GM18520 (cell line): ENCODE results near the gene DNAJB12.
"Not testable (repeated sequence)": the region's sequence is repeated elsewhere in the genome, so short reads cannot be mapped to it uniquely, and the experiment has no call there.

Experiments used
- ATAC-seq: cut with Tn5 transposase; IDR thresholded peaks from one replicate; pipeline ENCODE4 v1.9.1; 2021; ENCODE audit not compliant: unreplicated experiment

Gene DNAJB12

GRCh38 chr10:72332423-72333111 lies 22.2 kb downstream of the DNAJB12 start:
- ATAC-seq: no peak

- ATAC-seq: peak; percentile 58
Observed at GRCh38 chr10:72331575-72332422, 22.9 kb downstream of the DNAJB12 start.

- no peak for ATAC-seq
Observed at GRCh38 chr10:72330069-72330426, 24.7 kb downstream of the DNAJB12 start.

- no peak for ATAC-seq
Observed at GRCh38 chr10:72329290-72330068, 25.2 kb downstream of the DNAJB12 start.

GRCh38 chr10:72328829-72329204 lies 25.9 kb downstream of the DNAJB12 start:
- no peak for ATAC-seq

GRCh38 chr10:72328045-72328828 lies 26.5 kb downstream of the DNAJB12 start:
- no peak for ATAC-seq

GRCh38 chr10:72326665-72327603 lies 27.8 kb downstream of the DNAJB12 start:
- not testable (repeated sequence) for ATAC-seq

GRCh38 chr10:72325243-72326175 lies 29.2 kb downstream of the DNAJB12 start:
- not testable (repeated sequence) for ATAC-seq

- ATAC-seq: no peak
Observed at GRCh38 chr10:72323771-72324191, 30.9 kb downstream of the DNAJB12 start.

- ATAC-seq: no peak
Observed at GRCh38 chr10:72323108-72323749, 31.5 kb downstream of the DNAJB12 start.

- no peak for ATAC-seq
Observed at GRCh38 chr10:72322280-72323058, 32.2 kb downstream of the DNAJB12 start.

GRCh38 chr10:72322030-72322279 lies 32.8 kb downstream of the DNAJB12 start:
- no peak for ATAC-seq

GRCh38 chr10:72321248-72322029 lies 33.3 kb downstream of the DNAJB12 start:
- no peak for ATAC-seq

- peak; percentile 57 for ATAC-seq
Observed at GRCh38 chr10:72320676-72321247, 34.0 kb downstream of the DNAJB12 start.

GRCh38 chr10:72319416-72320254 lies 35.1 kb downstream of the DNAJB12 start:
- ATAC-seq: peak; percentile 69
